Thymus (tissue), 11 donors: ENCODE data around the gene C19orf67. TPM values are rescaled to one million over a fixed set of nuclear protein-coding genes. Genes with fewer than 3 reads are reported as not detected.

ENCODE experiments used
- DNase-seq, 9 donors: peaks; one replicate each; pipeline ENCODE4 v3.0.0-alpha.2; 2013; ENCODE audit warnings: low spot score in 9 of 9, low read depth in 6 of 9, missing footprints in 1 of 9
- H3K27ac ChIP-seq, 2 donors: one replicate each; pipeline ENCODE4 v1.5.1; 2013; ENCODE audit warnings: control low read depth in 1 of 2, low read depth in 1 of 2, low read length in 1 of 2, mild to moderate bottlenecking in 1 of 2, moderate library complexity in 1 of 2
- H3K27me3 ChIP-seq, 2 donors: one replicate each; pipeline ENCODE4 v1.5.1; 2013; ENCODE audit warnings: low read length in 1 of 2; ENCODE audit not compliant: control insufficient read depth in 2 of 2, insufficient read depth in 1 of 2
- H3K36me3 ChIP-seq, 2 donors: one replicate each; pipeline ENCODE4 v1.5.1; 2013; ENCODE audit warnings: low read length in 1 of 2, mild to moderate bottlenecking in 1 of 2, moderate library complexity in 1 of 2; ENCODE audit not compliant: control insufficient read depth in 2 of 2, insufficient read depth in 2 of 2
- H3K4me1 ChIP-seq, 2 donors: one replicate each; pipeline ENCODE4 v1.5.1; 2013; ENCODE audit warnings: low read length in 2 of 2; ENCODE audit not compliant: control insufficient read depth in 2 of 2, insufficient read depth in 2 of 2
- H3K4me3 ChIP-seq, 2 donors: one replicate each; pipeline ENCODE4 v1.5.1; 2013; ENCODE audit warnings: low read length in 2 of 2, control low read depth in 1 of 2, mild to moderate bottlenecking in 1 of 2
- H3K9me3 ChIP-seq, 2 donors: one replicate each; pipeline ENCODE4 v1.5.1; 2013; ENCODE audit warnings: low read length in 1 of 2, mild to moderate bottlenecking in 1 of 2; ENCODE audit not compliant: control insufficient read depth in 2 of 2, insufficient read depth in 1 of 2
- WGBS: extraction: QIAGEN DNeasy Blood & Tissue Kit; methylation state at CpG from one replicate; pipeline ENCODE4 v1.1.7; 2013; 5-methylcytosine and 5-hydroxymethylcytosine counted together
- polyA plus RNA-seq: library from polyadenylated mRNA; stranded (reverse); fragments of 200-250 nt; gene quantifications from one replicate; pipeline ENCODE4 v1.2.3, GENCODE V29; 2013
- total RNA-seq: library from RNA; stranded (reverse); fragments of 120-200 nt; gene quantifications from one replicate; pipeline ENCODE4 v1.2.4, GENCODE V29; 2013
- donor health status: healthy.

C19orf67 gene
- total and polyA plus RNA-seq, 2 donors = 0.18 TPM; not detected in 1

DNA sequence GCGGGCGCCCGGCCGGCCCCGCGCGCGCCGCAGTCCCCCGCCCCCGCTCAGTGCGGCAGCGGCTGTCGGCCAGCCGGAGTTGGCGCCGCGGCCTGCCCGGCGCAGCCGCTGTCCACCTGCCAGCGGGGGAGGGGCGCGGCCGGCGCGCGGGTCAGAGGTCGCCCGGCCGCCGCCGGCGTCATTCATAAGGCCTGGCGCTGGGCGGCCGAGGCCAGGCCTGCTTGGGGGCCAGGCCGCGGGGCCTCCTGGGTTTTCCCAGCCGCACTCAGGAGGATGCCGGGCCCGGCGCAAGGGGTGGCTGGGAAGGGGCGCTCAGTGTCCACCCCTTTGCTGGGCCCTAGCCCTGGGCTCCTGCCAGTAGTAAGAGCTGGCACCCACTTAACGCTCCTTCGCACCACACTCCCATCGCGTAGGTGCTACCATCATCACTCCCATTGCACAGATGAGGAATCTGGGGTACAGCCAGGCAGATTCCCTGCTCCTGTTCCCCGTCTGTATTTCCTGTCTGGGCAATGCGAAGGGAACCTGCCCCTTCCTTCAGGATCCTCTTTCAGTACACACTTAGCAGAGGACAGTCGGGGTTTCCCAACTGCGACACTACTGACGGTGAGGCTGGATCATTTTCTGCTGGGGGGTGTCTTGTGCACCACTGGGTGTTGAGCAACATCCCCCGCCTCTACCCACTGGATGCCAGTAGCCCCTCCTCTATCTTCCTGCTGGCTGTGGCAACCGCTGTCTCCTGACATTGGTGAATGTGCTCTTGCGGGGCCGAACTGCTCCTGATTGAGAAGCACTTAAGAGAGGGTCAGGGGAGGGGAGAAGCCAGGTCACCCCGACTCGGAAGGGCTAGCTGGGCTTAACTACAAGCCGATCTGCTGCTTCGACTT is 32.8 kb upstream of the C19orf67 start:
- H3K27me3 ChIP-seq = no peaks in the 10 kb centered on the region
- peak overlapping the region; percentile 50 to 85 for H3K4me3 ChIP-seq
- H3K9me3 ChIP-seq = no peaks in the 10 kb centered on the region
- H3K27ac ChIP-seq = peak overlapping the region; percentile 34 to 90
- WGBS = 2% methylated on average over 61 of the region's 61 CpGs
- DNase-seq = peak in 5 of 9 donors; percentile 21 to 73 (median 37)
- peaks cover 10 to 17% of the 10 kb centered on the region in 2 donors for H3K36me3 ChIP-seq
- H3K4me1 ChIP-seq = peaks cover 11 to 43% of the 10 kb centered on the region in 2 donors

DNA sequence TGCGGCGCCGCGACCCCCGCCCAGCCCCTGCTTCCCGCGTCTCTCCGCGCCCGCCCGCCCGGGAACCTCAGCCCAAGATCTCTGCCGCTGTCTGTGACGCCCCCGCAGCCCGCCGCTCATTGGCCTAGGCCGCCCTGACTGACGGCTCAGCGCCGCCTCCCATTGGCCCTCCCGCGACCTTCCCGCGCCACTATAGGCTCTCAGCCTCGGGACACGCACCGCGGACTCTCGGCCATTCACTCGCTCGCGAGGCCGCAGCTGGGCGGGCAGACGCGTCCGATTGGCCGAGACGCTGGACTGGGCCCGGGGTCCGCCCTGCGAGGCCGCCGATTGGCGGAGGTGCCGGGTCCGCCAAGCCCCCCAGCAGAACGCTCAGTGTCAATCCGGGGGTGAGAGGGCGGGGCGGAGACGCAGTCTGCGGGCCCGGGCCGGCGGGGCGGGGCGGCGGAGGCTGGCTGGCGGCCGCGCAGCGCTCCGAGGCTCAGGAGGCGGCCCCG is 32.1 kb upstream of the C19orf67 start, which contains the start of gene PRKACA:
TSS of gene PRKACA (minus strand) at position 95 of the 497 bp plus-strand sequence. CDS start 215 bp downstream, outside the sequence.
- under 1% methylated on average over 67 of the region's 67 CpGs for WGBS

DNA sequence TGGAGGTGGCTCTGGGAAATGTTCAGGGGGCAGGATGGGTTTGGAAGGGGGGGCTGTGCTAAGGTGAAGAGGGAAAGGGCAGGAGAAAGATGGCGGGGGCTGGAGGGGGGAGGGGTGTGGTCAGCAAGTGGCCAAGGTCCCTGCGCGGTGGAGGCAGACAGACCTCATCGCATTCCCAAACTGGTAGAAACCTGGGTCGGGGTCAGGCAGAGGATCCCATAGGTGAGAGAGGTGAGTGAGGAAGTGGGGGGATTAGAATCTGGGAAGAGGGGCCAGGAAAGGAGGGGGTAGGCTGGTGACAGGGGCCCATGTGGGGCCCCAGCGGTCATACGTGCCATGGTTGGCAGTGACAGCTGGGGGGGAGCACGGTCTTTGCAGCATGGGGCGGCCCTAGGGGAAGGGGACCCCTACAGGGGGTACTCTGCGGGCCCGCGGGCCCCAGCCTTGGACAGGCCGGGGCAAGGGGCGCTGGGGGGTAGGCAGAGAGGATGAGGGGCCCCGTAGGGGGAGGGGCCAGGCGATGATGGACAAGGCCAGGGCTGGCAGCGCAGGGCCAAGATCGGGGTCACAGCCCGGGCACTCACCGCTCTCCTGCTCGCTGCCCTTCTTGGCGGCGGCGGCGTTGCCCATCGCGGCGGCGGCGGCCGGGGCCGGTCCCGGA is 31.5 kb upstream of the C19orf67 start:
- peak in 1 of 9 donors; percentile 33 for DNase-seq
- Histone ChIP-seq H3K27ac (no peak overlapping the region), H3K36me3 (peaks cover 3 to 8% of the 10 kb centered on the region in 2 donors), H3K4me1 (peaks cover 11 to 57% of the 10 kb centered on the region in 2 donors), H3K9me3 (no peaks in the 10 kb centered on the region), H3K4me3 (peak overlapping the region; percentile 77 to 85), H3K27me3 (no peaks in the 10 kb centered on the region)
- 2% methylated on average over 33 of the region's 33 CpGs for WGBS

More for the DNA sequence above, 32.1 kb upstream of the C19orf67 start, which contains the start of gene PRKACA:
- H3K4me1 ChIP-seq = peaks cover 11 to 50% of the 10 kb centered on the region in 2 donors
- H3K27me3 ChIP-seq = no peaks in the 10 kb centered on the region
- H3K4me3 ChIP-seq = peak within 1 kb of the TSS; percentile 77 to 85
- DNase-seq = peak; percentile 89 to 99 (median 97)
- H3K36me3 ChIP-seq = peaks cover 6 to 12% of the 10 kb centered on the region in 2 donors
- peak within 1 kb of the TSS; percentile 34 to 90 for H3K27ac ChIP-seq
- H3K9me3 ChIP-seq = no peaks in the 10 kb centered on the region

DNA sequence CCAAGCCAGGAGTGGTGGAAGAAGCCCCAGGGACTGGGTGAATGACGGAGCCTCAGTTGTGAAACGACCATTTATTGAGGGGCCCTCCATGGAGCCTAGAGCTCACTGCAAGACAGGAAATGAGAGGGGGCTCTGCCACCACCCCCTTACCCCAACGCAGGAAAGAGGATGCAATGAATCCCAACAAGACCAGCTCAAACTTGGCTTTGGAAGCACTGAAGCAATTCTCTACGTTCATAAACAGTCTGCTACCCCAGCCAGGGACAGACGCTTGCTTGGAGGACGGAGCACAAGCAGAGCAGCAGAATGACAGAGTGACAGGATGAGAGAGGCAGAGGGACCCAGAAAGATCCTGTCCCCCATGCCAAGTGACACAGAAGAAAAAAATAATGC is 30.9 kb upstream of the C19orf67 start:
- WGBS = 47% methylated on average over 6 of the region's 6 CpGs
- H3K36me3 ChIP-seq = peaks cover 3 to 6% of the 10 kb centered on the region in 2 donors
- peak overlapping the region; percentile 77 to 85 for H3K4me3 ChIP-seq
- no peak for DNase-seq
- no peaks in the 10 kb centered on the region for H3K27me3 ChIP-seq
- no peaks in the 10 kb centered on the region for H3K9me3 ChIP-seq
- H3K27ac ChIP-seq = no peak overlapping the region
- H3K4me1 ChIP-seq = peaks cover 11 to 62% of the 10 kb centered on the region in 2 donors

DNA sequence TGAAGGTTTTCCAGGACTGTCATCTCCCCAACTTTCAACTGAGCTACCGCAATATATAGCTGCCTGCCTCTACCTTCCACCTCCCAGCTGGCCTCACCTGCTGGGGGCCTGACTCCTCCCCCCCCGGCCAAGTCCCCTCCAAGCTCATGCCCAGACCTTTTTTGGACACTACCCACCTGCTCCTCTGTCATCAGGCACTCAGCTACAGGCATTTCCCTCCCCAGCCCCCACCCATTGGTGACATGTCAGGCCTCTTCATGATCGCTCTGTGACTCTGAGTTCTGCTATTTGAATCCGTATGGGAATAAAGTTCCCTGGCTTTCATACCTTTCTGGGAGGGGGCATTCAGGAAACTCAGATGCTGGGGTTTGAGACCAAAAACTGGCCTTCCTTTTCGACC is 30.2 kb upstream of the C19orf67 start:
- DNase-seq = no peak
- no peaks in the 10 kb centered on the region for H3K27me3 ChIP-seq
- H3K36me3 ChIP-seq = peaks cover 0 to 3% of the 10 kb centered on the region in 2 donors
- H3K9me3 ChIP-seq = no peaks in the 10 kb centered on the region
- H3K4me3 ChIP-seq = no peak overlapping the region
- peaks cover 11 to 63% of the 10 kb centered on the region in 2 donors for H3K4me1 ChIP-seq
- WGBS = 96% methylated on average over 5 of the region's 5 CpGs
- H3K27ac ChIP-seq = no peak overlapping the region

DNA sequence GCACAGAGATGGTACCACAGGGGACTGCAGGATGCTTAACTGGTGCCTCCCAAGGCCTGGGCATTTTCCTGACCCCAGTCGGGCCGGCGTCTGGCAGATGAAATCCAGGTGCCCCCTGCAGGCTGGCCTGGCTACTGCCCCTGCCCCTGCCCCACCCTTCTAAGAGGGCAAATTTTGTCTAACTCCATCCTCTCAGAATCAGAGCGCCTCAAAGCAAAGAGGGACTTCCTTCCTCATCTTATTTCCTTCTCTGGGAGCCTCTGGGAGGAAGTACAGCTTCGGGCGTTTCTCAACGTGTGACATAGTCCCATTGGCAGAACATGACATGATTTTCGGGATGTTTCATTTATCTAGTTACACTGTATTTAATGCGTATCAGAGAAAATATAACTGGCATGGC is 29.3 kb upstream of the C19orf67 start:
- H3K27ac ChIP-seq = peak overlapping the region in 1 of 2 donors; percentile 9
- H3K27me3 ChIP-seq = no peaks in the 10 kb centered on the region
- no peak overlapping the region for H3K4me3 ChIP-seq
- H3K36me3 ChIP-seq = peaks cover 0 to 3% of the 10 kb centered on the region in 2 donors
- 30% methylated on average over 9 of the region's 9 CpGs for WGBS
- no peak for DNase-seq
- H3K4me1 ChIP-seq = peaks cover 11 to 63% of the 10 kb centered on the region in 2 donors
- H3K9me3 ChIP-seq = no peaks in the 10 kb centered on the region

DNA sequence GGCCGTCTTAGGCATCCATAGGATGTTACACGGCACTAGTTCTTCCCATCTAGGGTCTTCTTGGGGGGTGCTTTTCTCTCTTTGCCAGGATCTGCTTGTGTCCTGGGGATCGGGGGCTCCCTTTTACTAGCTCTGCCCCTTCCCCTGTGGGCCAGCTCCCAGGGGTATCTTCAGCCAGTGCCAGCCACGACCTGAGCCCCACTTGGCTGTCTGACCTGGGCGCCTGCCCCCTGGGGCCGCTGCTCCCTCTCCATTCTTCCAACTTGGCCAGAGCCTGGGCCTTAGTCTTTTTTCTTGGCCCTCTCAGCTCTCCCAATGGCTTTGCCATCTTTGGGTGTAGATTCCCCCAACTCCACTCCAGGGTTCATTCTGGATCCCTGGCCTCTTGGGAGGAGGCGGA is 28.9 kb upstream of the C19orf67 start:
- no peaks in the 10 kb centered on the region for H3K27me3 ChIP-seq
- peaks cover 0 to 3% of the 10 kb centered on the region in 2 donors for H3K36me3 ChIP-seq
- no peak for DNase-seq
- WGBS = 96% methylated on average over 7 of the region's 7 CpGs
- no peak overlapping the region for H3K4me3 ChIP-seq
- H3K27ac ChIP-seq = peak overlapping the region in 1 of 2 donors; percentile 9
- H3K4me1 ChIP-seq = peaks cover 11 to 63% of the 10 kb centered on the region in 2 donors
- no peaks in the 10 kb centered on the region for H3K9me3 ChIP-seq

DNA sequence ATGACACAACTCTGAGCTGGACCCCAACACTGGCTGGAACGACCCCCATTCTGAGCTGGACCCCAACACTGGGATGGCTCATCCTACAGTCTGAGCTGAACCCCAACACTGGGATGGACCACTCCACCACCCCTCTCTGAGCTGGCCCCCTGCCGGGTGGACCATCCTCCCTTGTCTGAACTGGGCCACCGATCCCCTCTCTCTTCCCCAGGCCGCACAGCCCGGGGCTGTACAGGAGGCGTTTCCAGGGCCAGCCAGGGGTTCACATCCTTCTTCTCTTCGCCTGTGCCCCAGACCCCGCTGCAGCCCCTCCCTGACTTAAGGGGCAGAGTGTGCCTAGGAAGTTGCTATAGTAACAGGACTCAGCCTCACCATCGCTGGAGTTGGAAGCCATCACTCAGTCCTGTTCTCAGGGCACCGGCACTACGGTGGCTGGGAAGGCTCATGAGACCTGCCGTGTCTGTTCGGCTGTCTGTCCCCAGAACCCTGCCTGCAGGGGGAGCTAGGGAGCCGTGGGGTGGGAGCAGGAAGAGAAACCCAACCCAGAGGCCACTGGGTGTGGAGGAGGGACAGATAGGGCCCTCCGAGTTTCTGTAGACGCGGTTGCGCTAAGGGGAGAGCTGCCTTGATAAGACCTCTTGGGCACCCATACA is 28.3 kb upstream of the C19orf67 start:
- 97% methylated on average over 18 of the region's 18 CpGs for WGBS
- no peak overlapping the region for H3K27ac ChIP-seq
- no peak overlapping the region for H3K4me3 ChIP-seq
- no peak for DNase-seq
- peaks cover 11 to 62% of the 10 kb centered on the region in 2 donors for H3K4me1 ChIP-seq
- no peaks in the 10 kb centered on the region for H3K9me3 ChIP-seq
- no peaks in the 10 kb centered on the region for H3K27me3 ChIP-seq
- peaks cover 0 to 3% of the 10 kb centered on the region in 2 donors for H3K36me3 ChIP-seq
